GM21529 (cell line): Measurements from ENCODE around the gene KLK4.

Source experiments
- ATAC-seq: cut with Tn5 transposase; IDR thresholded peaks from one replicate; pipeline ENCODE4 v1.9.1; 2021; ENCODE audit not compliant: unreplicated experiment

Gene KLK4, protein sequence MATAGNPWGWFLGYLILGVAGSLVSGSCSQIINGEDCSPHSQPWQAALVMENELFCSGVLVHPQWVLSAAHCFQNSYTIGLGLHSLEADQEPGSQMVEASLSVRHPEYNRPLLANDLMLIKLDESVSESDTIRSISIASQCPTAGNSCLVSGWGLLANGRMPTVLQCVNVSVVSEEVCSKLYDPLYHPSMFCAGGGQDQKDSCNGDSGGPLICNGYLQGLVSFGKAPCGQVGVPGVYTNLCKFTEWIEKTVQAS

DNA sequence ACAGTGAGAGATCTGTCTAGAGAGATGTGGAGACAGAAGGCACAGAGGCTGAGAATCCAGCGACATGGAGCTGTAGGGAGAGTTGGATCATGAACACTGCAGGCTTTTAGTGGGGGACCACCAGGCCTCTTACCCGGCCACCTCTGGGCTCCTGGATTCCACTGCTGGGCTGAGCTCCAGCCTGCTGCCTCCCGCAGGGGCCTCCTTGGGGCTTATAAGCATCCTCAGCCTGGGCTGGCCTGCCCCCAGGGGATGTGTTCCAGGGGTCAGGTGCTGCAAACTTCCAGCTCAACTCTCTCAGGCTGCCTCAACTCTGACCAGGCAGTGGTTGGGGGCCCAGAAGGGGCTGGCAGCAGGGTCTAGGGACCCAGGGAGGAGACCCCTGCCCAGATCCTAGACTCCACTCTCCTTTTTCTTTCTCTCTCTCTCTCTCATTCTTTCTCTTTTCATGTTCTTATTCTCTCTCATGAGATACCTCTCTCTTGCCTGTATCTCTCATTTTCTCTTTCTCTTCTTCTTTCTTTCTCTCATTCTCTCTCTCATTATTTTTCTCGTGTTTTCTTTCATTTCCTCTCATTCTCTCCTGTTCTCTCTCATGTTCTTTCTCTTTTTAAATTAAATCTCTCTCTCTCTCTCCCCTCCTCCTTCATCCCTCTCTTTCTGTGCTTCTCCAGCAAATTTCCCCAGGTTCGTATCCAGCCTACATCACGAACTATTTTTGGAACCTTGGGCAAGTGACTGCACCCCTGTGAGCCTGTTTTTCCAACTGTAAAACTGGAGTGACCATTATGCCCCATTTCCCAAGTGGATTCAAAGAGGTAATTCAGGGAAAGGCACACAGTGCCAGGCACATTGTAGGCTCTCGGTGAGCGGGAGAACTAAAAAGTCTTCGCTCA is at the start of gene KLK4:
TSS of gene KLK4 (minus strand) at position 190 of the 896 bp plus-strand sequence. CDS start 657 bp downstream, outside the sequence.
- ATAC-seq = no peak

DNA sequence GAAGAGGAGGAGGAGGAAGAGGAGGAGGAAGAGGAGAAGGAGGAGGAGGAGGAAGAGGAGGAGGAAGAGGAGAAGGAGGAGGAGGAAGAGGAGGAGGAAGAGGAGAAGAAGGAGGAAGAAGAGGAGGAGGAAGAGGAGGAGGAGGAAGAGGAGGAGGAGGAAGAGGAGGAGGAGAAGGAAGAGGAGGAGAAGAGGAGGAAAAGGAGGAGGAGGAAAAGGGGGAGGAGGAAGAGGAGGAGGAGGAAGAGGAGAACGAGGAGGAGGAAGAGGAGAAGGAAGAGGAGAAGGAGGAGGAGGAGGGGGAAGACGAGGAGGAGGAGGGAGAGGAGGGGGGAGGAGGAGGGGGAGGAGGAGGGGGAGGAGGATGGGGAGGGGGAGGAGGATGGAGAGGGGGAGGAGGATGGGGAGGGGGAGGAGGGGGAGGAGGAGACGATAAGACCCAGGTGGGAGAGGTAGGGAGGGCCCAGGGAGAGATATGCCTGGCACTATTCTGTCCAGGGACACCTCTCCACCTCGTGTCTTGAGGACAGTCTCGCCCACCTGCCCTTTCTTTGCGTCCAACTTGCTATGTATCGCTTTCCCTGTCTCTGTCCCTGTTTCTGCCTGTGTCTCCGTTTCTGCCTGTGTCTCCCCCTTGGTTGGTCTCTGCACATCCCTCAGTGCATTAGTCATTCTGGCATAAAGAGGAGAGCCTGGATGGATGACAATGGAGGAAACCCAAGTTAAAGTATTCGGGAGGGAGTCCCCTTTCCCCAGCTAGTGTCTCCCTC is 48.7 kb upstream of the KLK4 start:
- ATAC-seq = no peak

DNA sequence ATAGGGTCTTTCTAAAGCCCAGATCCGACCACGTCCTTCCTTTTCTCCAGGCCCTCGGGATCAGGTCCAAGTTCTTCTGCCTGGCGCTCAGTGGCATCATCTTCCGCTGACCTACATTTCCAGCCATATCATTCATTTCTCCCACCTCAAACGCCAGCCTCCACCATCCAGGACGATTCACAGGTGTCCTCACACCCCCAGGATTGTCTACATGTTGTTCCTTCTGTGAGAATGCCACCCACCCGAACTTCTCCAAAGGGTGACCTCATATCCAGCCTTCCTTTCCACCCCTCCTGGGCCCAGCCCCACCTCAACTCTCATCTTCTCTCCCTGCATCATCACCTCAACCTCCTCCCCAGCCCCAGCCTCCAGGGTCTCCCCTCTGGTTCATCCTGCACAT is 46.4 kb upstream of the KLK4 start:
- no peak for ATAC-seq

DNA sequence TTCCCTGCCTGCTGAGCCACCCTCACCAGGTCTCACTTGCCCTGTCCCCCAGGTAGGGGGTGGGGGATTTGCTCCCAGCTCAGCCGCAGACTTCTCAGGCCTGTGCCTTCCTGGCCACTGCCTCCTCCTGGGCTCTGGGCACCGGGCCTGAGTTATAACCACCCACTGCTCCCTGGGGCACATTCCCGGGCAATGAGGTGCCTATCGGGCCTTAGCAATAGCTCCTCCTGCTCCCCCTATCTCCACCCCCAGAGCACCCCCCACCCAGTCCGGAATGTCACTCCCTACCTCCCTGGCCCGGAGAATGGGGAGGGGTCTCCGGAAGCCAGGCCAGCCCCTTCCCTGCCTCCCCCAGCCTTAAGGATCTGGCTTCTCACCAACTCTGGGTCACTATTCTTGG is 41.7 kb upstream of the KLK4 start, which contains the start of gene KLK5:
TSS of gene KLK5 (minus strand) at position 129 of the 400 bp plus-strand sequence. CDS start 381 bp downstream, outside the sequence.
- ATAC-seq = no peak

DNA sequence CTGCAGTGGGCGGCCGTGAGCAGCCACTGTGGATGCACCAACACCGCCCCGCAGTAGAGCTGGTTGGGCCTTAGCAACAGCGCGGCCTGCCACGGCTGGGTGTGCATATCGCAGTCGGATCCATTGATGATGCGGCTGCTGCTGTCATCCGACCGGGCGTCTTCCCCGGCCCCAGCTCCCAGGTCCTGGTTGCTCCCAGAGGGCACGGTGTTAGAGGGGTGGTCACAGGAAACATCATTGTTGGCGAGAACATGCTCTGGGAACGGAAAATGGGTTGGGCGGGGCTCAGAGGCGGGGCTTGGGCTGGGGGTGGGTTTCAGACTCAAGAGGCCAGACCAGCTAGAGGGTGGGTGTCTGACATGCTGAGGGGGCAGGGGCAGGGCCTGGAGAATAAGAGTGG is 38.7 kb upstream of the KLK4 start:
- no peak for ATAC-seq

DNA sequence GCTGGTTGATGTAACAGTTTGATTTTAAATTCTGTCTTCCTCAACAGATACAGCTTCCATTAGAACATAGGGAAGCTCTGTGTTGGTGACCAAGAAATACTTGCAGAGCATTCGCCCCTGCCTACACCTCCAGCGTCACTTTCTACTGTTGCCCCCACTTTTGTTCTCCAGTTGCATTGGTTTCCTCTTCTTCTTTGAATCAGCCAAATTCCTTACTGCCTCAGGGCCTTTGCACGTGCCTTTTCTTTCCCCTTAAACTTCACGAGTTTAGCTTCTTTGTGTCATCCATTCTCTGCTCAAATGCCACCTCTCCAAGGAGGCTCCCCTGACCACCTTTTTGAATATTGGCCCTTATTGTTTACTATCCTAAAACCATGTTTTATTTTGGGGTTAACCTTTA is 35.9 kb upstream of the KLK4 start:
- ATAC-seq = no peak

DNA sequence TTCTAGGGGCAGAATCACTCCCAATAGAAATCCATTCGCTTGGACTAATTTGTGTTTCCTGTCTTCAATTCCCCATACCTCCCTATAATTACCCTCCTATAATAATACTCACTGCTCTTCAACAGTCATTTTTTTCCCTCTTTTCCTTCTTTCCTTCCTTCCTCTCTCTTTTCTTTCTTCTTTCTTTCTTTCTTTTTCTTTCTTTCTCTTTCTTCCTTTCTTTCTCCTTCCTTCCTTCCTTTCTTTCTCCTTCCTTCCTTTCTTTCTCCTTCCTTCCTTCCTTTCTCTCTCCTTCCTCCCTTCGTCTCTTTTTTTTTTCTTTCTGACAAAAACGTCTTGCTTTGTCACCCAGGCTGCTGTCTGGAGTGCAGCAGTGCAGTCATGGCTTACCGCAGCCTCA is 33.6 kb upstream of the KLK4 start:
- ATAC-seq = no peak

DNA sequence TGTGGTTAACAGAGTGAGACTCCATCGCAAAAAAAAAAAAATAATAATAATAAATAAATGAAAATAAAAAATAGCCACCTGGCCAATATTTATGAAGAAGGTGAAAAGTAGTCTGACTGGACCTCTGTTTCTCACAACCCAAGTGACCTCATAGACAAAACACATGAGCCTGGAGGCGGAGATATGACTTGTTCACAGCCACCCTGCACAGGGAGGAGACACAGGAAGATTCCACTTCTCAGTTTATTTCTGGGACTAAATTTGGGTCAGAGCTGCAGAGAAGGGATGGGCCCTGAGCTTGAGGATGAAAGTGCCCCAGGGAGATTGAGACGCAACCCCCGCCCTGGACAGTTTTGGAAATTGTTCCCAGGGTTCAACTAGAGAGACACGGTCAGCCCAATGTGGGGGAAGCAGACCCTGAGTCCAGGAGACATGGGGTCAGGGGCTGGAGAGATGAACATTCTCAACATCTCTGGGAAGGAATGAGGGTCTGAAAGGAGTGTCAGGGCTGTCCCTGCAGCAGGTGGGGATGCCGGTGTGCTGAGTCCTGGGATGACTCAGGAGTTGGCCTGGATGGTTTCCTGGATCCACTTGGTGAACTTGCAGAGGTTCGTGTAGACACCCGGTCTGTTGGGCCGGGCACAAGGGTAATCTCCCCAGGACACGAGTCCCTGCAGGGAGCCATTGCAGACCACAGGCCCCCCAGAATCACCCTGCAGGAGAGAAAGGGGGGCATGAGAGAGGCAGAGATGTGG is 32.1 kb upstream of the KLK4 start:
- no peak for ATAC-seq

DNA sequence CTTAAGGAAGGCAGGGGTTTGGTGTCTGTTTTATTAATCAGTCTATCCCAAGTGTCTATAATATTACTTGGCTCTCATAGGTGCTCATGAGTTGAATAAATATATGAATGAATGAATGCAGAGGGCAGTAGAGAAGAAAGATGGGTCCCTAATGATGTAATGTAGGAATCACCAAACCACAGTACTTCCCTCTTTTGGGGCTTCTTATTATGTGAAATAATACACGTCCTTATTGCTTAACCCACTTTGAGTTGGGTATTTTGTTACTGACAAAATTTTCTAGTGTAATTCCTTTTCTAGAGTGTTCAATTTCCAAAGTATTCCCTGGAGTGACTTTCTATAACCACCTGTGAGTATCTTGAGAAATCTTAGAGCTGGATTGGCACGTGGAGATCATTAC is 28.4 kb upstream of the KLK4 start:
- ATAC-seq = no peak

DNA sequence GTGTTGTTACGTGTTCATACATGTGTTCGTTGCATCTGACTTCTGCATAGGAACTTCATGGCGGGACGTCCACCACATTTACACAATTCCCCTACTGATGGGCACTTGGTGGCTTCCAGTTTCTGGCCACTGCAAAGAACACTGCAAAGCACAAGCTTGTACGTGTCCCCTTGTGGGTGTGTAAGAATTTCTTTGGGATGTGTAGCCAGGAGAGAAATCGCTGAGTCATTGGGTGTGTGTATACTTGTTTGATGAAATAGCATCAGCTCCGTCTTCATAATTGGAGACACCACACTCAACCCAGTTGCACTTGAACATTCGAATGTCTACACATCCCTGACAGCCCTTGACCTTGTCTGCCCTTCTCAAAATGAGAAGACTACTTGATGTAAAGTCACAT is 22.4 kb upstream of the KLK4 start:
- no peak for ATAC-seq

DNA sequence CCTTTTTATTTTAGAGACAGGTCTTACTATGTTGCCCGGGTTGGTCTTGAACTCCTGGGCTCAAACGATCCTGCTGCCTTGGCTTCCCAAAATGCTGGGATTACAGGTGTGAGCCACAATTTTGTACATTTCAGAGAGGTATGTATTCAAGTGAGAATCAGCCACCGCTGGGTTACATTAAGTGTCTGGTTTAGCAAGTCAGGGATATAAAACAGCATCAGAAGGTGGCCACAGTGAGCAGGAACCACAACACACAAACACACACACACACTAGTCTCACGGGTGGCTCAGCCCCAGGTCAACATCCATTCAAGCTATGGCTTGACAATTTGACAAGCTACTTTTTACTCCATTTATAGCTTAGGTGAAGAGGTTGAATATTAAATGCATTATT is 21.5 kb upstream of the KLK4 start:
- ATAC-seq = no peak

DNA sequence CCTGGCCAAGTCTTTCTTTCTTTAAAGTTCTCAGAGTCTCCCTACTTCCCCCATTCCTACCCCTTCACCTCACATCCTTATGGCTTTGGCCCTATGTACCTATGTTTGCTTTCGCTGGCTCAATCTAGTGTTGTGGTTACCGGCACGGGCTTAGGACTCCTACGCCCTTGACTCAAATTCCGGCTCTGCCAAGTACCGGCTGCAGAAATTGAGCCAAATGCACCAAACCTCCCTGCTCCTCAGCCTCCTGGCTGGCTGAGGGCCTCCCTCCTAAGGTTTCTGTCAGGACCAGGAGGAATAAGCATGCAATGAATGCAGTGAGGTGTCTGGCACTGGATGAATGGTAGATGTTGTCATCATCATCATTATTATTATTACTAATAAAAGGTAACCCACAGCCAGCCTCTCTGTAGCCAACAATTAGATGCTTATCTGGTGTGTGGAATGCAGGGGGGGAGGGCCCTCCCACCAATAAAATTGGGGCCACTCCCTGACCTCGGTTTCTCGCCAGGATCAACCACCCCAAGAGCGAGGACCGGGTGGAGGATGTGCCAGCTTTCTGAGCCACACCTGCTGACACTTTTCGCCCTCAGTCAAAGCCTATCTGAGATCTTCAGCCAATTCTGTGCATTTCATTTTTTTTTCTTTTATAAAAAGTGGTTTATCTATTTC is 21.0 kb upstream of the KLK4 start:
- ATAC-seq = no peak

DNA sequence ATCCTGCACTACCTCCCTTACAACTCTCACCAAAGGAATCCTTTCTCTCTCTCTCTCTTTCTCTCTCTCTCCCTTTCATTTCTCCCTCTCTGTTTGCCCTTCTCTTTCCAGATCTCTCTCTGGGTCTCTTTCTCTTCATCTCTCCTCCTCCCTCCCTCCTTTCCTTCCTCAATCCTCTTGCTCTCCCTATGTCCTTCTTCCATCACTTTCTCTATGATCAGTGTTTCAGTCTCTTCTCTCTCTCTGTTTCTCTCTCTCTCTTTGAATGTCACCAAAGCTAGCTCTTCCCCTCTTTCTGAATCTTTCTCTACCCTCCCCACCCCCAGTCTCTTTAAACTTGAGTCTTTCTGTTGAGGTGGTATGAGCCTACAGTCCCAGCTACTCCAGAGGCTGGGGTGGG is 19.8 kb upstream of the KLK4 start:
- no peak for ATAC-seq

DNA sequence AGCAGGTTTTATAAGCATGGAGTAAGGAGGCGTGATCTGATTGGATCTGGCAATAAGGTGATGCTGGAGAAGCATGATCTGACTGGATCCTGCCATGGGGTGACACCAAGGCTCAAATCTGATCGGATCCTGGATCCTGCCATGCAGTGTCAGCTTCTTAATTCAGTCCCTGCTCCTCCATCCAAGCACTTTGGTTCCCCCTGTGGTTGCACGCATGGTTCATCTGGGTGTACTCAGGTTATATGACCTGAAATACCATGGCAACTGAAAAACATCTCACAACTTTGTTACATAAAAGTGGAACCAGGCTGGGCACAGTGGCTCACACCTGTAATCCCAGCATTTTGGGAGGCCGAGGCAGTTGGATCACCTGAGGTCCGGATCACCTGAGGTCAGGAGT is 17.6 kb upstream of the KLK4 start:
- no peak for ATAC-seq

DNA sequence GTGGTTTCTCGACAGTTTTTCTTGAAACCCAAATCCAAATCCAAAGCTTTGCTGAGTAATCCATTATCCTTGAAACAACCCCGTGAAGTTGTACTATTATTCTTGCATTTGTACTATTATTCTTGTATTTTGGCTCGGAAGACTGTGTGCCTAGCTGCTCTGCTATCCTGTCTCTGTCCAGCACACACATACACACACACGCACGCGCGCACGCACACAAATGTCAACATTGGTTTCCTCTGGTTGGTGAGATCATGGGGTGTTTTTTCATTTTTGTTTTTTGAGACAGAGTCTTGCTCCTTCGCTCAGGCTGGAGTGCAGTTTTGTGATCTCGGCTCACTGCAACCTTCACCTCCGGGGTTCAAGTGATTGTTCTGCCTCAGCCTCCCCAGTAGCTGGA is 14.9 kb upstream of the KLK4 start:
- no peak for ATAC-seq

DNA sequence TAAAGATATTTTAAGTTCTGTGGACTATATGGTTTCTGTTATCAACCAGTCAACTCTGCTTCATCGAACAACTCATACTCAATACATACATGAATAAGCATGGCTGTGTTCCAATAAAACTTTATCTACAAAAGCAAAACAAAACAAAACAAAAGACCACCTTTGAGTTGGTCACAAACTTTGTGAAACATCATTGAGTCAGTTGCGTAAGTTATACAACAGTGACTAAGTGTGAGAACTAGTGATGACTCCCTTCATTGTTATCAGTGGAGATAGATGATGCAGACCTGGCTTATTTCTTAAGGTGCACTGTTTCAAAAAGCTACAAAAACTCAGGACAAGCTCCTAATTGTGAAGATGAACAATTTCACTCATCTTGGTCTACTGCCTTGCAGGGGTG is 14.5 kb upstream of the KLK4 start:
- no peak for ATAC-seq

DNA sequence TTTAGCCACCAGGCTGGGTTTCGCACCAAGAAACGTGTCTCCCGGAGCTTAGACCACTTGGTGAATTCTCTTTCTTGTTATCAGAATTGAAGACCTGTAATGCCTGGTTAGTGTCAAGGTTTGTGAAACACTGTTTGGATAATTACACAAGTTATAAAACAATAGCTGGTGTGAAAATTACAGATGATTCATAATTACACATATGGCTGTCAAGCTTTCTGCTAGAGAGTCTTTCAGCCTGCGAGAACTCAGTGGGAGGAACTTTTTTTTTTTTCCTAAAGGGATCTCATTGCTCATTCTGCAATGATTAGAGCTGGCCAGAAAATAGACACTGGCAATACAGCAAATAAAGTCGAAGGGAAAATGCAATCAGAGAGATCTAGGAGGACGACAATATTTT is 13.4 kb upstream of the KLK4 start:
- no peak for ATAC-seq

DNA sequence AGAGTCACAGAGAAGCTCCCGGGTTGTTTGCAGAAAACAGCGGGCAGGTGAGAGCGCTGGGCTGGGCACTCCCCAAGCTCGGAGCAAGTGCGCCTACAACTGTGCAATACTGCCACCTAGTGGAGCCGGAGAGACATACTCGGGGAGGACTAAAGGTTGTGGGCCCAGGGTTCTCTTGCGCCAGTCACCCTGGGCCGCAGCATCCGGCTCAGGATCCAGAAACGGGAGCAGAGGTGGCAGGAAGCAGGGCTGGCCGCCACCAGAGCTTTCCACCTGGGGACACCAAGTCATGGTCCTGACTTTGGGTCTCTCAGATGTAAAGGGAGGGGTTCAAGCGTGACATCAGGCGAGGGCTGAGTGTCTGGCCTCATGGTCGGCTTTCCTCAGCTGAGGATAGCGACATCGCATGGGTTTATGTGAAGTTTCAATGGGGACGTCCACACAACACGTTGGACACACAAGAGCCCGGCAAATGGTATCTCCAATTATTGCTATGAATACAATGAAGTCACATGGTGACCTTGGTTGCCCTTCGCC is 11.2 kb upstream of the KLK4 start:
- ATAC-seq = peak; percentile 47

DNA sequence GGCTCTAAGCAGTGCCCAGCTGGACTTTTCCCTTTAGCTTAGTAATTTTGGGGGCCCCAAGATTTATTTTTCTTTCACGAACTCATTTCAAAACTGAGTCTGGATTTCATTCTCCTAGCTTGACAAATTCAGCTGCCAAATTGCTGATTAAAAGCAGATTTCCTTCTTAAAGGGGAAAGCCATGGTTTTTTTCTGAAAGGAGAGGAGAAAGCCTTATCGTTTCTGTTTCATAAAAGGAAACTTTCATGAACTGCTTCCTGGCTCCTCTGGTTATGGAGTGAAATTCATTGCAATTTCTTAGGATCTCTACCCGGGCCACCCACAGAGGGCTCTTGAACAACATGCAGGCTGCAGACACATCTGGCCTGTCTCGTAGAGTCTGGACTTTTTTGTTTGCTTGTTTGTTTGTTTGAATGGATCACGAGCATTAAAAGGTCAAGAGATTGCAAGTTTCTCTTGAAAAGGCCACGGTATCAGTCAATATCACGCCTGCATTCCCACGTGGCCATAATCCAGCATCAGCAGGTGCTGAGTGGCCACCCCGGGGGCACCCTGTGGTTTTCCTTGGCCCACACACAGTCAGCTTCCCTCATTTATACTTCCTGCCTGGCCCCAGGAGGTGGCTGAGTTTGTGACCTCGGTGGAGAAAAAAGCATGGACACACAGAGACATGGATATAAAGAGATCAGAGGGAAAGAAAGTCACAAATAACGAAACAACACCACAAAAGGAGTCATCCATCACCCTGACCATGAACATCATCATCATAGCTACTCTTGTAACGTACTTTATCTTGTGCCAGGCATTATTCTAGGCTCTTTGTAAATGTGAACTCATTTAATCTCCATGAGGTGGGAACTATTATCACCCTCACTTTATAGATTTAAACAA is 10.5 kb upstream of the KLK4 start:
- no peak for ATAC-seq
